Mesenchymal stem cell (in vitro differentiated cells and primary cell): Measurements from ENCODE around the gene CDH5.
"Not testable (repeated sequence)": the region's sequence is repeated elsewhere in the genome, so short reads cannot be mapped to it uniquely, and the experiment has no call there.

Source experiments
- DNase-seq: peaks from one replicate; pipeline ENCODE4 v3.0.0-alpha.2; 2013
- H2AFZ ChIP-seq: one replicate; pipeline ENCODE4 v1.6.1; 2013; ENCODE audit warnings: low read depth, mild to moderate bottlenecking, control low read depth, inconsistent platforms, low read length, moderate library complexity
- H2AK5ac ChIP-seq: 2 replicates; pipeline ENCODE4 v1.6.1; 2013; ENCODE audit warnings: low read length, moderate library complexity, mild to moderate bottlenecking, inconsistent platforms; ENCODE audit not compliant: severe bottlenecking
- H2BK120ac ChIP-seq: one replicate; pipeline ENCODE4 v1.6.1; 2013; ENCODE audit warnings: low read depth, mild to moderate bottlenecking, inconsistent platforms, low read length, moderate library complexity
- H2BK12ac ChIP-seq, 2 experiments: one replicate each; pipeline ENCODE4 v1.6.1; 2013; ENCODE audit warnings: inconsistent platforms in 2 of 2, low read length in 2 of 2, mild to moderate bottlenecking in 2 of 2, moderate library complexity in 2 of 2, control low read depth in 1 of 2
- H2BK15ac ChIP-seq: one replicate; pipeline ENCODE4 v1.6.1; 2013; ENCODE audit warnings: mild to moderate bottlenecking, low read depth, inconsistent platforms; ENCODE audit not compliant: poor library complexity, severe bottlenecking
- H2BK5ac ChIP-seq: 2 replicates; pipeline ENCODE4 v1.6.1; 2013; ENCODE audit warnings: low read depth, mild to moderate bottlenecking, low read length, control low read depth, inconsistent platforms; ENCODE audit not compliant: poor library complexity, severe bottlenecking
- H3K14ac ChIP-seq, 2 experiments: one replicate each; pipeline ENCODE4 v1.6.1; 2013; ENCODE audit warnings: inconsistent platforms in 2 of 2, low read length in 2 of 2, control low read depth in 1 of 2, mild to moderate bottlenecking in 1 of 2, moderate library complexity in 1 of 2
- H3K18ac ChIP-seq, 2 experiments: one replicate each; pipeline ENCODE4 v1.6.1; 2013; ENCODE audit warnings: inconsistent platforms in 2 of 2, low read length in 2 of 2, control low read depth in 1 of 2, low read depth in 1 of 2, mild to moderate bottlenecking in 1 of 2
- H3K23ac ChIP-seq, 2 experiments: one replicate each; pipeline ENCODE4 v1.6.1; 2013; ENCODE audit warnings: inconsistent platforms in 2 of 2, low read length in 2 of 2, mild to moderate bottlenecking in 2 of 2, moderate library complexity in 2 of 2, control low read depth in 1 of 2
- H3K27ac ChIP-seq: 2 replicates; pipeline ENCODE4 v1.5.1; 2013; ENCODE audit warnings: mild to moderate bottlenecking, moderate library complexity, low read length, control low read depth, inconsistent platforms; ENCODE audit not compliant: poor library complexity, severe bottlenecking
- H3K27me3 ChIP-seq, 2 experiments: 2 replicates each; pipeline versions ENCODE4 v1.6.1 to v1.7.0; 2013; ENCODE audit warnings: low read length in 2 of 2, mild to moderate bottlenecking in 2 of 2, moderate library complexity in 2 of 2, control low read depth in 1 of 2, inconsistent platforms in 1 of 2; ENCODE audit not compliant: control insufficient read depth in 1 of 2, insufficient read depth in 1 of 2
- H3K36me3 ChIP-seq, 2 experiments: 2 replicates each; pipeline versions ENCODE4 v1.6.1 to v1.7.0; 2013; ENCODE audit warnings: low read length in 2 of 2, control low read depth in 1 of 2, inconsistent platforms in 1 of 2, low read depth in 1 of 2, mild to moderate bottlenecking in 1 of 2; ENCODE audit not compliant: insufficient read depth in 2 of 2, control insufficient read depth in 1 of 2
- H3K4ac ChIP-seq, 2 experiments: one replicate each; pipeline ENCODE4 v1.6.1; 2013; ENCODE audit warnings: inconsistent platforms in 2 of 2, low read length in 2 of 2, mild to moderate bottlenecking in 2 of 2, moderate library complexity in 2 of 2, control low read depth in 1 of 2, low read depth in 1 of 2
- H3K4me1 ChIP-seq: 2 replicates; pipeline ENCODE4 v1.6.1; 2013; ENCODE audit warnings: low read depth, low read length, control low read depth; ENCODE audit not compliant: control insufficient read depth, insufficient read depth
- H3K4me2 ChIP-seq: 2 replicates; pipeline ENCODE4 v1.6.1; 2013; ENCODE audit warnings: low read length, mild to moderate bottlenecking, inconsistent platforms; ENCODE audit not compliant: poor library complexity, severe bottlenecking
- H3K4me3 ChIP-seq, 2 experiments: 2 replicates each; pipeline versions ENCODE4 v1.5.1 to v1.7.0; 2013; ENCODE audit warnings: low read length in 2 of 2, mild to moderate bottlenecking in 2 of 2, control low read depth in 1 of 2, low read depth in 1 of 2; ENCODE audit not compliant: insufficient read depth in 1 of 2
- H3K79me1 ChIP-seq: replicated peaks from 2 replicates; pipeline ENCODE4 v1.6.1; 2013; ENCODE audit warnings: mild to moderate bottlenecking, control low read depth, low read length, inconsistent platforms; ENCODE audit not compliant: poor library complexity, severe bottlenecking
- H3K9ac ChIP-seq: 2 replicates; pipeline ENCODE4 v1.7.0; 2013; ENCODE audit warnings: mild to moderate bottlenecking, low read length, moderate library complexity
- H3K9me3 ChIP-seq: 2 replicates; pipeline ENCODE4 v1.7.0; 2013; ENCODE audit warnings: mild to moderate bottlenecking, low read length; ENCODE audit not compliant: control insufficient read depth
- H4K8ac ChIP-seq: one replicate; pipeline ENCODE4 v1.6.1; 2013; ENCODE audit warnings: inconsistent platforms, mild to moderate bottlenecking, low read length, moderate library complexity
- H4K91ac ChIP-seq: one replicate; pipeline ENCODE4 v1.6.1; 2013; ENCODE audit warnings: mild to moderate bottlenecking, low read length, inconsistent platforms
- WGBS: methylation state at CpG from one replicate; pipeline ENCODE4 v1.1.7; 2013; ENCODE audit warnings: mixed read lengths; 5-methylcytosine and 5-hydroxymethylcytosine counted together

CDH5 gene

DNA sequence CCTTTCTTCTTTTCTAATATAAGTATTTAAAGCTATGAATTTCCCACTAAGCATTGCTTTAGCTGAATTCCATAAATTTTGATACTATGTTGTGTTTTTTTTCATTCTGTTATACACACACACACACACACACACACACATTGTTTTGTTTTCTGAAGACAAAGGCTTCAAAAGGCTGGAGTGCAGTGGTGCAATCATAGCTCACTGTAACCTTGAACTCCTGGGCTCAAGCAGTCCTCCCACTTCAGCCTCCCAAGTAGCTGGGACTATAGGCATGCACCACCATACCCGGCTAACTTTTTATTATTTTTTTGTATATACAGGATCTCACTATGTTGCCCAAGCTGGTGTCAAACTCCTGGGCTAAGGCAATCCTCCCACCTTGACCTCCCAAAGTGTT is 86.7 kb downstream of the CDH5 start:
- not testable (repeated sequence) for H3K4me1 ChIP-seq, DNase-seq, H2BK12ac ChIP-seq, H3K79me1 ChIP-seq, H2AK5ac ChIP-seq, H3K4me3 ChIP-seq, H3K9me3 ChIP-seq, H3K23ac ChIP-seq, H3K14ac ChIP-seq, H3K36me3 ChIP-seq, H3K18ac ChIP-seq, H2BK120ac ChIP-seq, H4K8ac ChIP-seq, H3K9ac ChIP-seq, H3K27me3 ChIP-seq, H2BK15ac ChIP-seq, H2BK5ac ChIP-seq, H3K27ac ChIP-seq, H4K91ac ChIP-seq, H2AFZ ChIP-seq, H3K4ac ChIP-seq, H3K4me2 ChIP-seq
- 100% methylated on average over 1 of the region's 1 CpG for WGBS
